GM12878 (cell line): Measurements from ENCODE around the gene ZNF618. TPM values are rescaled to one million over a fixed set of nuclear protein-coding genes. Genes with fewer than 3 reads are reported as not detected.

Experiments
- ATAC-seq: fragments of 200-7000 bp; cut with Tn5 transposase; 3 replicates; pipeline ENCODE4 v1.9.1; 2020; ENCODE audit warnings: mild to moderate bottlenecking, moderate library complexity
- BruUV-seq: library from RNA; stranded (reverse); fragments of 400-500 nt; replicated peaks from 2 replicates; lab custom pipeline; 2021; lab: Mats Ljungman, UMichigan
- CTCF ChIA-PET: fragments of 300-600 bp; sonication (Branson Sonifier 250); formaldehyde crosslinking; extraction: SDS; loops from one replicate; lab custom pipeline; 2021; ENCODE audit warnings: inconsistent platforms; lab: Yijun Ruan, JAX
- POLR2A ChIA-PET: fragments of 350-600 bp; formaldehyde crosslinking; extraction: SDS; loops from one replicate; lab custom pipeline; 2021; ENCODE audit warnings: inconsistent platforms; lab: Charles Lee
- RAD21 ChIA-PET: fragments of 300-600 bp; sonication (Branson Sonifier 250); formaldehyde crosslinking; loops from one replicate; lab custom pipeline; 2023; ENCODE audit warnings: antibody characterized with exemption; ENCODE audit not compliant: unreplicated experiment; lab: Charles Lee
- SMC1A ChIA-PET: fragments of 300-600 bp; sonication (Branson Sonifier 250); formaldehyde crosslinking; loops from one replicate; lab custom pipeline; 2023; ENCODE audit not compliant: unreplicated experiment, uncharacterized antibody; lab: Charles Lee
- DNase-seq: peaks from one replicate; pipeline ENCODE4 v3.0.0-alpha.2; 2011; ENCODE audit warnings: low read depth, low spot score
- FAIRE-seq: peaks from 3 replicates; lab custom pipeline; 2011; peaks lifted over from hg19 to GRCh38; lab: Jason Lieb, UNC
- H2AFZ ChIP-seq: 2 replicates; pipeline ENCODE4 v1.6.0; 2011; ENCODE audit warnings: low read depth, low read length, control low read depth; ENCODE audit not compliant: control insufficient read depth
- H3K27ac ChIP-seq: 2 replicates; pipeline ENCODE4 v1.5.1; 2011; ENCODE audit warnings: control low read depth; ENCODE audit not compliant: control insufficient read depth, insufficient read depth
- H3K27me3 ChIP-seq, 2 experiments: replicated peaks in 1 of 2; 2 replicates each; pipeline versions ENCODE4 v1.6.0 to v1.6.1; 2011; ENCODE audit warnings: low read length in 1 of 2; ENCODE audit not compliant: control insufficient read depth in 2 of 2, insufficient read depth in 2 of 2
- H3K36me3 ChIP-seq, 2 experiments: 2 replicates each; pipeline ENCODE4 v1.5.1; 2011; ENCODE audit warnings: low read length in 1 of 2; ENCODE audit not compliant: control insufficient read depth in 2 of 2, insufficient read depth in 2 of 2
- H3K4me1 ChIP-seq: 2 replicates; pipeline ENCODE4 v1.6.1; 2011; ENCODE audit warnings: mild to moderate bottlenecking, low read length, moderate library complexity, mixed read lengths; ENCODE audit not compliant: control insufficient read depth, insufficient read depth
- H3K4me2 ChIP-seq: 2 replicates; pipeline ENCODE4 v1.6.0; 2011; ENCODE audit warnings: control low read depth; ENCODE audit not compliant: control insufficient read depth, insufficient read depth
- H3K4me3 ChIP-seq: fragments of 200-600 bp; sonication (generic); 2 replicates; pipeline ENCODE4 v1.5.1; 2016
- H3K79me2 ChIP-seq: 2 replicates; pipeline ENCODE4 v1.6.0; 2011; ENCODE audit warnings: low read length; ENCODE audit not compliant: control insufficient read depth, insufficient read depth
- H3K9ac ChIP-seq: 2 replicates; pipeline ENCODE4 v1.8.0; 2011; ENCODE audit warnings: low read length, control low read depth, mixed read lengths; ENCODE audit not compliant: control insufficient read depth, insufficient read depth
- H3K9me3 ChIP-seq: replicated peaks from 3 replicates; pipeline ENCODE4 v1.5.1; 2011; ENCODE audit warnings: mild to moderate bottlenecking, low read length; ENCODE audit not compliant: control insufficient read depth, insufficient read depth
- H4K20me1 ChIP-seq: 2 replicates; pipeline ENCODE4 v1.6.0; 2011; ENCODE audit not compliant: control insufficient read depth, insufficient read depth
- CEBPB ChIP-seq, 2 experiments: fragments of 150-350 bp in 1 of 2; IDR thresholded peaks; 2 replicates each; pipeline ENCODE4 v1.6.1; 2012 to 2014; ENCODE audit warnings: low read depth in 2 of 2, low read length in 2 of 2, borderline replicate concordance in 1 of 2, inconsistent platforms in 1 of 2
- MEF2B ChIP-seq: fragments of 450-650 bp; IDR thresholded peaks from 2 replicates; pipeline ENCODE4 v1.6.1; 2018; ENCODE audit warnings: mild to moderate bottlenecking, moderate library complexity; ENCODE audit not compliant: partially characterized antibody, poor library complexity, severe bottlenecking
- MYC ChIP-seq: IDR thresholded peaks from 2 replicates; pipeline ENCODE4 v1.6.1; 2011; ENCODE audit warnings: mild to moderate bottlenecking, low read length, moderate library complexity, inconsistent platforms; ENCODE audit not compliant: insufficient read depth, insufficient replicate concordance, insufficient read length, severe bottlenecking
- SMC3 ChIP-seq: IDR thresholded peaks from 2 replicates; pipeline ENCODE4 v1.6.1; 2011; ENCODE audit warnings: low read length, improper control_type of control experiment, borderline replicate concordance
- ZBTB33 ChIP-seq: fragments of 450-650 bp; IDR thresholded peaks from 2 replicates; pipeline ENCODE4 v1.6.1; 2017; ENCODE audit warnings: mild to moderate bottlenecking
- ZNF384 ChIP-seq: IDR thresholded peaks from 2 replicates; pipeline ENCODE4 v1.6.1; 2012; ENCODE audit warnings: low read depth, mild to moderate bottlenecking, low read length, improper control_type of control experiment, borderline replicate concordance
- WGBS: methylation state at CpG from one replicate; pipeline ENCODE4 v1.1.6; 2016; ENCODE audit warnings: low lambda C conversion rate; ENCODE audit not compliant: insufficient replicate concordance, insufficient coverage; ENCODE audit errors: missing lambda C conversion rate; 5-methylcytosine and 5-hydroxymethylcytosine counted together
- in situ Hi-C: fragments of 300-500 bp; cut with MboI; formaldehyde crosslinking; loops from 9 replicates; pipeline ENCODE4 v1.14.3; 2018; ENCODE audit warnings: mixed read lengths
- intact Hi-C: fragments of 100-400 bp; cut with micrococcal nuclease; formaldehyde crosslinking; loops from one replicate; pipeline ENCODE4 v1.14.2; 2022; ENCODE audit not compliant: unreplicated experiment
- polyA plus RNA-seq, 11 experiments: library from polyadenylated mRNA; depleted of rRNA in 4 of 11; unstranded in 6 of 11; stranded (reverse) in 5 of 11; fragments of >200 nt; fragmentation: Nextera tagmentation in 4 of 11; fragmentation: Illumina TruSeq in 1 of 11; extraction: Ambion mirVana in 4 of 11; extraction: Trizol in 1 of 11; gene quantifications; 1 replicate in 1 of 11; 2 replicates in 10 of 11; pipeline versions ENCODE4 v1.2.1 to v1.2.3, GENCODE V29; 2011 to 2016; ENCODE audit warnings: inconsistent platforms in 2 of 11, missing spikeins in 2 of 11, low read depth in 1 of 11
- total RNA-seq, 4 experiments: library from RNA; depleted of rRNA in 3 of 4; stranded (reverse); fragments of >200 nt in 3 of 4; fragmentation: Illumina TruSeq in 1 of 4; extraction: Trizol in 1 of 4; gene quantifications; 2 replicates each; pipeline versions ENCODE4 v1.2.1 to v1.2.3, GENCODE V29; 2013 to 2021
- TF ChIP-seq, protein P1 (sequence below): IDR thresholded peaks from 2 replicates; pipeline ENCODE4 v1.6.1; 2012; ENCODE audit warnings: low read length, inconsistent platforms
- TF ChIP-seq, protein P2 (sequence below): fragments of 450-650 bp; IDR thresholded peaks from 2 replicates; pipeline ENCODE4 v1.6.1; 2016; ENCODE audit warnings: mild to moderate bottlenecking

The ZNF618 gene
- total and polyA plus RNA-seq, 10 of the 15 experiments (the other 5 are each of a cell fraction or from before 2014, with no cell fraction given) = 0.01 to 0.24 (median 0.06) TPM; not detected in 2

- TF ChIP-seq, protein P1, sequence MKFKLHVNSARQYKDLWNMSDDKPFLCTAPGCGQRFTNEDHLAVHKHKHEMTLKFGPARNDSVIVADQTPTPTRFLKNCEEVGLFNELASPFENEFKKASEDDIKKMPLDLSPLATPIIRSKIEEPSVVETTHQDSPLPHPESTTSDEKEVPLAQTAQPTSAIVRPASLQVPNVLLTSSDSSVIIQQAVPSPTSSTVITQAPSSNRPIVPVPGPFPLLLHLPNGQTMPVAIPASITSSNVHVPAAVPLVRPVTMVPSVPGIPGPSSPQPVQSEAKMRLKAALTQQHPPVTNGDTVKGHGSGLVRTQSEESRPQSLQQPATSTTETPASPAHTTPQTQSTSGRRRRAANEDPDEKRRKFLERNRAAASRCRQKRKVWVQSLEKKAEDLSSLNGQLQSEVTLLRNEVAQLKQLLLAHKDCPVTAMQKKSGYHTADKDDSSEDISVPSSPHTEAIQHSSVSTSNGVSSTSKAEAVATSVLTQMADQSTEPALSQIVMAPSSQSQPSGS = no peak
- TF ChIP-seq ZNF384 (no peak), ZBTB33 (no peak), MYC (no peak), SMC3 (no peak)
These were observed 179.0 kb downstream of the ZNF618 start (continued) for GRCh38 chr9:114055061-114055460.

- FAIRE-seq = no peak
- ChIA-PET SMC1A (interaction anchor here (0.5 kb wide), 1 partner anchor 13 kb away, joined by 3 read pairs; no protein-coding TSS in a partner anchor), POLR2A (no interaction called here), RAD21 (no interaction called here)
- Histone ChIP-seq H4K20me1 (no peaks in the 10 kb centered on the region), H3K4me3 (no peak overlapping the region), H3K4me1 (no peaks in the 10 kb centered on the region), H3K79me2 (no peaks in the 10 kb centered on the region), H3K27me3 (no peaks in the 10 kb centered on the region), H3K9me3 (no peaks in the 10 kb centered on the region), H3K4me2 (no peak overlapping the region), H2AFZ (no peak overlapping the region), H3K36me3 (no peaks in the 10 kb centered on the region)
- no peak for DNase-seq
- ATAC-seq = no peak
- intact Hi-C loops = no loop called here
- WGBS = 14% methylated on average over 7 of the region's 7 CpGs
- in situ Hi-C loops = no loop called here
- TF ChIP-seq ZNF384 = peak; percentile 14; the same call in 1 of the 2 replicates
- no peak for TF ChIP-seq CEBPB (IDR thresholded peaks at IDR 0.05; ENCODE audit: borderline replicate concordance in 1 of 2, low read depth in 2 of 2, low read length in 2 of 2)
- peak; percentile 33 for TF ChIP-seq MEF2B
- TF ChIP-seq, protein P2, sequence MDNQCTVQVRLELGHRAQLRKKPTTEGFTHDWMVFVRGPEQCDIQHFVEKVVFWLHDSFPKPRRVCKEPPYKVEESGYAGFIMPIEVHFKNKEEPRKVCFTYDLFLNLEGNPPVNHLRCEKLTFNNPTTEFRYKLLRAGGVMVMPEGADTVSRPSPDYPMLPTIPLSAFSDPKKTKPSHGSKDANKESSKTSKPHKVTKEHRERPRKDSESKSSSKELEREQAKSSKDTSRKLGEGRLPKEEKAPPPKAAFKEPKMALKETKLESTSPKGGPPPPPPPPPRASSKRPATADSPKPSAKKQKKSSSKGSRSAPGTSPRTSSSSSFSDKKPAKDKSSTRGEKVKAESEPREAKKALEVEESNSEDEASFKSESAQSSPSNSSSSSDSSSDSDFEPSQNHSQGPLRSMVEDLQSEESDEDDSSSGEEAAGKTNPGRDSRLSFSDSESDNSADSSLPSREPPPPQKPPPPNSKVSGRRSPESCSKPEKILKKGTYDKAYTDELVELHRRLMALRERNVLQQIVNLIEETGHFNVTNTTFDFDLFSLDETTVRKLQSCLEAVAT = no peak
- TF ChIP-seq, all 136 proteins: peak for 2
- CTCF ChIA-PET = interaction anchor here (0.7 kb wide), 1 partner anchor 27 kb away, joined by 4 read pairs; no protein-coding TSS in a partner anchor
- Histone ChIP-seq H3K9ac (no peak overlapping the region), H3K27ac (no peak overlapping the region)
- no TSS peak for BruUV-seq
These were observed 179.8 kb downstream of the ZNF618 start for GRCh38 chr9:114055894-114056293.
